GM21360 (cell line): ENCODE measurements around the gene OR2T10.
"Not testable (repeated sequence)": the region's sequence is repeated elsewhere in the genome, so short reads cannot be mapped to it uniquely, and the experiment has no call there.

Experiments used
- ATAC-seq: cut with Tn5 transposase; IDR thresholded peaks from one replicate; pipeline ENCODE4 v1.9.1; 2021; ENCODE audit warnings: mild to moderate bottlenecking, moderate library complexity; ENCODE audit not compliant: unreplicated experiment

The OR2T10 gene

DNA sequence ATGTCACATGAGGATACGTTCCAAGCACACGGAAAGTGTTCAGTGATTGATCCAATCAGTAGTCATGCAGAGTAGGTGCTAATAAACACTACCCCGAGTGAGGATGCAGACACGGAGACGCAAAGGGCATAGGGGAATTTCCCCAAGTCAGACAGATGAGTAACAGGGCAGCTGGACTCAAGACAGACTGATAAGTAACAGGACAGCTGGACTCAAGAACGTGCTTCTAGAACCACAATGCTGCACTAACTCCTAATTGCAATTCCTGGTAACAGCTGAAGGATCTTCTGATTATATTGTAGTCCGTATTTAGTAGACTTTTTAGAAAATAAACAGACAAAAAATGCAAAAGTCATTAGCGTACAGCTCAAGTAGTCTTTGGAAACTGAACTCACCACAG, 1.9 kb upstream of the OR2T10 start:
- no peak for ATAC-seq

DNA sequence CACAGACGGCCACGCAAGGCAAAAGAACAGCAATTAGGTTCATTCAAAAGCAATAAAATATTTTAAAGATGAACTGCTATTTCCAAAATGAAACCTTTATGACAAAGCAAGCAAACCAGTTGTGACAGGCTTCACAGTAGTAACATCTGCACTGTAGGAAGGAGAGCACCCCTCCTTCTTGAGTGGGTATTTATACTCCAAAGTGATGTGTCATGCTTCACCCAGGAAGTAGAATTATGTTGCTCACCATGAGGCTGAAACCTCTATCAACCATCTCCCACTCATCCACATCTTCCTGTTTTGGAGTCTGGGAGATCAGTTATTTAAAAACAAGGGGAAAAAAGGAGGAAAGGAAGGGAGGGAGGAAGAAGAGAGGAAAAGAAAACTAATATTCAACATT, 885 bp downstream of the OR2T10 start:
- no peak for ATAC-seq

DNA sequence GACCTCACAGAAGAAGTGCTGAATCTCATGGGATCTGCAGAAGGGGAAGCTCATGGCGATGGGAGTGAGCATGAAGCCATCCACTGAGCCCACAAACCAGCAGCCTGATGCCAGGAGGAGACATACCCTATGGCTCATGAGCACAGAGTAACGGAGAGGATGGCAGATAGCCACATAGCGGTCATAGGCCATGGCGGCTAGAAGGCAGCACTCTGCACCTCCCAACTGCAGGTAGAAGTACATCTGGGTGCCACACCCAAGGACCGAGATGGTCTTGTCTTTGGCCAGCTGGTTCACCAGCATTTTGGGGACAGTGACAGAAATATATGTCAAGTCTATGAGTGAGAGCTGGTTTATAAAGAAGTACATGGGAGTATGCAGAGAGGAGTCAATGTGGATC, 4.3 kb downstream of the OR2T10 start:
- ATAC-seq = no peak

DNA sequence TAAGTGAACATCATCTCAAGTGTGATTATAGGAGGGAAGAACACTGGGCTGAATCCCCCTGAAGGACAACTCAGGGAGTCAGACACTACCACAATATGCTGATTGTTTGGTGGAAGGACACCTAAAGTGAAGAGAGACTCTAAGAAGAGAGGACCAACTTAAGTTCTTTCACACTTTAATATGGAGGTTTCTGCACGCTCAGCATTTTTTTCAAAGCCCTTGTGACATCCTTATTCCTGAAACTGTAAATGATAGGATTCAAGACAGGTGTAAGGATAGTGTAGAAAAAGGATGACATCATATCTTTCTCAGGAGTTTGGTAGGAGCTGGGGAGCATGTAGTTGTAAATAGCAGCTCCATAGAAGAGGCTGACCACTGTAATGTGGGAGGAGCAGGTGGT, 4.8 kb downstream of the OR2T10 start:
- no peak for ATAC-seq

DNA sequence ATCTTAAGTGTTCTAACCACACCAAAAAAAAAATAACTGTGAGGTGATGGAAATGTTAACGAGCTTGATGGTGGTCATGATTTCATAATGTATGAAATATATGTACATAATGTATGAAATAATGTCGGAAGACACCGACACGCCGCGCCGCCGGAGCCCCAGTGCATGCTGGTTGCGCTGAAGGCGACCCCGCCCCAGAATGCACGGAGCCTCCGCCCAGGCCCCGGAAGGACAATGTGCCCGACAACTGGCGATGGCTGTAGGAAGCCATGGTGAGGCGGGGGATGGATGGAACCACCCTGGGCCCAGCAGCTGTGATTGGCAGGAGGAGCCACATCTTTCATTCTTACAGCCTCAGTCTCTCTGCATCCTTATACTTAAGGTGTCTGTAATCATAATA, 7.4 kb downstream of the OR2T10 start:
- no peak for ATAC-seq

DNA sequence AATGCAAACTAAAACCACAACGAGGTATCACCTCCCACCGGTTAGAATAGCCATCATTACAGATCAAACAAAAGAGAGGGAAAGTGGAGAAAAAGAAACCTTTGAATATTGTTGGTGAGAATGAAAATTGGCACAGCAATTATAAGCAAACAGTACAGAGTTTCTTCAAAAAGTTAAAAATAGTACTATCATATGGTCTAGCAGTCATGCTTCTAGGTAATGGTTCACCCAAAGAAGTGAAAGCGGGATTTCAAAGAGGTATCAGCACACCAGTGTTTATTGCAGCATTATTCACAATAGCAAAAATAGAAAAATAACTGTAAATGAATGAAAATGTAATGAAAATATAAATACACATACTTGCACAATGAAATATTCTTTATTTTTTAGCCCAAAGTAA, 8.2 kb downstream of the OR2T10 start:
- no peak for ATAC-seq

DNA sequence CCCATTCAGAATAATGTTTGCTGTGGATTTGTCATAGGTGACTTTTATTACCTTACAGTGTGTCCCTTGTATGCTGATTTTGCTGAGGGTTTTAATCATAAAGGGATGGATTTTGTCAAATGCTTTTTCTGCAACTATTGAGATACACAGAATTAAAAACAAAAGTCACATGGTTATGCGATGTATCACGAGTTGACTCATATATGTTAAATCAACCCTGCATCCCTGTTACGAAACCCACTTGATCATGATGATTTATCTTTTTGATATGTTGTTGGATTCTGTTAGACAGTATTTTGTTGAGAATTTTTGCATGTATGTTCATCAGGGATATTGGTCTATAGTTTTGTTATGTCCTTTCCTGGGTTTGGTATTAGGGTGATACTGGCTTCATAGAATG, 12.2 kb downstream of the OR2T10 start:
- no peak for ATAC-seq

DNA sequence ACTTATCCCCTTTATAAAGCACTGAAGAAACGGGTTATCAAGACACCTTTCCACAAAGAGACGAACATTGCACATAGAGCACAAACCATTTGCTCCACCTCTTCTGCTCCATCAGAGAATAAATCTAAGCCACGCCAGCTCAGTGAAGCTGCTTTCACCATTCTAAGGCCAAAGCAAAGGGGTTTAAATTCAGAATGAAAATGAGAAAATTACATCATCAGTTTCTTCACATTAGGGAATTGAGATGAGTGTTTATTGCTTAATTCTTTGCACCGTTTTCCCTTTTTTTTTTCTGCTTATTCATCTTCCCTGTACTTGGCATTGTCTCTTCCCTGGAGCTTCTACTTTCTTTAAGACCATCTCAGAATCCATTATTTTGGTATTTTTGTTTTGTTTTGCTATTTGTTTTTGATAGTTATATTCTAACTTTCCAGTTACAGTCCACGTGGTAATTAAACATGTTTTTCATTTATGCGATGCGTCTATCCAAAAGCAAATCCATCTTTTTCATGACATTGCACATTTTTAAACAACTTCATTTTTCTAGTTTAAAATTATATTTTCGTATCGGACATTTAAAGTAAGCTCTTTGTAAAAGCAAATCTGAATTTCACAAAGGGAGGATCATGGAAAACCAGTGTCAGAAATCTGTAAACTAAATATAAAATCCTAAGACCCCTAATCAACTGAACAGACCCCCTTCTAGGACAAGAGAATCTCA, 21.1 kb downstream of the OR2T10 start:
- no peak for ATAC-seq

DNA sequence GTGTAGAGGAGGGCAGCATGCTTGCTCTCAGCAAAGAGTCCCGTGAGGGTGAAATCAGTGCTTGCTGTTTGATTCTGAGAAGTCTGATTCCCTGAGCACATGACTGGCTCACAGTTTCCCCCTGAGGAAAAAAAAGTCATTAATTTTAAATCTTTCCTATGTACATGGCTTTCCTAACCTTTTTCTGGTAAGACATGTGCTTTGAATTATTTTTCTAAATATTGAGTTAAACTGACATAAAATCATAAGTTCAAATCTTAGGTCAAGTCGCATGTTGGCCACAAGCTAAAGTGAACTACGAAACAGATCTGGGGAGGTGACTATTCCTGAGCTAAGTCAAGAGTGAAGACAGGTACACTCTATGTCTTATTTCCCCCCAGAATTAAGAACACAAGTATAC, 22.8 kb downstream of the OR2T10 start, which contains the start of gene OR2T34:
TSS of gene OR2T34 (minus strand) at position 101 of the 400 bp plus-strand sequence. CDS start at position 101, 0 bp downstream.
- ATAC-seq = not testable (repeated sequence)

DNA sequence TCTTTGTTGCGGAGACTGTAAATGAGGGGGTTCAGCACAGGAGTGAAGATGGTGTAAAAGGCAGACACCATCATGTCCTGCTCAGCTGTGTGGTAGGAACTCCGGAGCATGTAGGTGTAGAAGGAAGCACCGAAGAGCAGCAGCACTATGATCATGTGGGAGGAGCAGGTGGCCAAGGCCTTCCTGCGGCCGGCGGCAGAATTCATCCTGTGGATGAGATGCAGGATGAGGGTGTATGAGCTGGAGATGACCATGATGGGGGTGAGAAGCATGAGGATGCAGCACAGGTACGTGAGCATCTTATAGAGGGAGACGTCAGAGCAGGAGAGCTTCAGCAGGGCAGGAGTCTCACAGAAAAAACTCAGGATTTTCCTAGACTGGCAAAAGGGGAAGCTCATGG, 23.6 kb downstream of the OR2T10 start:
- not testable (repeated sequence) for ATAC-seq

DNA sequence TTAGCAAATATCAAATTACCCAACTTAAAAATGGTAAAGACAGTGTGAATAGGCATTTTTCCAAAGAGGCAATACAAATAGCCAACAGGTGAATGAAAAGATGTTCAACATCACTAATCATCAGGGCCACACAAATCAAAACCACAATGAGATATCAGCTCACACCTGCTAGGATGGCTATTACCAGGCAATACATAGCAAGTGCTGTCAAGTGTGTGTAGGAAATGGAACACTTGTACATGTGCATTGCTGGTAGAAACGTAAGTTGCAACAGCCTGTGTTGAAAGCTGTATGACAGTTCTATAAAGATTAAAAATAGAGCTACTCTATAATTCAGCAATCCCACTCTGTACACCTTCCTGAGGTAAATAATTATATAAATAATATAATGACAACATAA, 25.5 kb downstream of the OR2T10 start:
- peak; percentile 77 for ATAC-seq

DNA sequence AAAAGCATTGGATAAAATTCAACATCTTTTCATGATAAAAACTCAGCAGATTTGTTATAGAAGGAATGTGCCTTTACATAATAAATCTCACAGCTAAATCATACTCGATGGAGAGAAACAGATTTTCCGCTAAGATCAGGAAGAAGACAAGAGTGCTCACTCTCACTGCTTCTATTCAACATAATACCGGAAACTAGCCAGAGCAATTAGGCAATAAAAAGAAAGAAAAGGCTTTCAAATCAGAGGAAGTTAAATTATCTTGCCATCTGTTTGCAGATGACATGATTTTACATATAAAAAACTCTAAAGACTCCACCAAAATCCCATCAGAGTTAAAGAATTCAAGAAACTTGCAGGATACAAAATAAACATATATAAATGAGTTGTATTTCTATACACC, 26.7 kb downstream of the OR2T10 start:
- ATAC-seq = not testable (repeated sequence)

DNA sequence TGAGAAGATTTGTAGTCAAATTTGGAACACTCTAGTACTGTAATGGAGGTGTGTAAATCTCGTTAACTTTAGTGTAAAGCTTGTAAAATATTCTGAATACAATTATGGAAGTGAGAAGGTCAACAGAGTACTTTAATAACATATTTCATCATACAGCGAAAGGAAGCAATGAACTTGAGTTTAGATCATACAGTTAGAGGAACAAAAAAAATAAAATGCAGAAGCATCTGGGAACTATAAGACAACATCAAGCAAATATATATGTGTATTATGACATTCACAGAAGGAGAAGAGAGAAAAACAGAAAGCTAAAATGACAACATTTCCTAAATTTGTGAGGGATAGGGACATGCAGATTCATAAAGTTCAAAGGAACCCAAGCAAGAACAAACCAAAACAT, 28.5 kb downstream of the OR2T10 start:
- not testable (repeated sequence) for ATAC-seq

DNA sequence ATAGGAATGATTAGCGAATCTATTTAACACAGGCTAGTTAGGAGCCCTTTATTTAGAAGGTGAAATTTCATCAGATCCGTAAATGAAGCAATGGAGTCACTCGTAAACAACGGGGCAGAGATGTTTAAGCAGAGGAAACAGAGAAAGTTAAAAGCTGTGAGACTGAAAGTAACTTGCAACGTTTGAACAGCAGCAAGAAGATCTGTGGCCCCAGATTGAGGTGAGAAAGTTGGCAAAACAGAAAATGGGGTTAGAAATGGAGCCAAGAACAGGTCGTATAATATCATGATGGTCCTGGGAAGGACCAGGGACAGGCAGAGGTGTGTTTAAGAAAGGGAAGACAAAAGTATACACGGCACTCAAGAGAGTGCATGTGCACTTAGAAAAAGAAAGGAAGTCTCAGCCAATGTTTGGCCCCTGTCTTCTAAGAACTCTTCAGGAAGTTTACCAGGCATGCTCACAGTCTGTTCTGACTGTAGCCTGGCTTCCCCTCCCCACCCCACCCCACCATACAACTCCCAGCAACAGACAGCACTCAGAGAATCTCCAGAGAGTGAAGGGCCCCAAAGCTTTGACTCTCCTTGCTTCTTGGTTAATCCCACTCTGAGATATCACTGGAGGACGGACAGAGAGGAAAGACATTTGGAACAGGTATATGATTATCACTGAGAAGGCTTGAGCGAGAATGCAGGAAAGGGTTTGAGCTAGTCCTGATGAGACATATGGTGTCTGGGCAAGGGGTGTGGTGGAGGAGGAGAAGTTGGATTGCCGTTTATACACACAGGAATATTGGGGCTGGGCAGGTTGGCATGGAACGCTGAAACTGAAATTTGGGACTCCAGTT, 31.7 kb downstream of the OR2T10 start:
- ATAC-seq = peak; percentile 66

DNA sequence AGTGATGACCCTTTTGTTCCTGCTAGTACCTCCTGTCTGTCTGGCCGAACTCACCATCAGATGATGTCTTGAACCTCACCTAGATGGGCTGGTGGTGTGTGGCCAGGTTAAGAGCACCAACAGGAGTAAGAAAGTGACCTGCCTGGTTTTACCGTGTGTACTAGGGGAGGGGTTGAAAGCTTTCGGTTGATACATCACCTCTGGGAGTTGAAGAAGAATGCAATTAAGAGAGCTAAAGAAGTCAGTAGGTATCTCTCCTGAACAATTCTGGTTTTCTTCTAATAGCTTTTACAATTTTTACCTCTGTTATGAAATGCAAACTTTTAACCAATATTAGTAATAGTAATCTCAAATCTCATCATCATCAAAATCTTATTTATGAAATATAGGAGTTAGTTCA, 34.8 kb downstream of the OR2T10 start, which contains the start of gene OR2T29:
TSS of gene OR2T29 (minus strand) at position 101 of the 400 bp plus-strand sequence. CDS start 3,281 bp downstream, outside the sequence.
- ATAC-seq = not testable (repeated sequence)

DNA sequence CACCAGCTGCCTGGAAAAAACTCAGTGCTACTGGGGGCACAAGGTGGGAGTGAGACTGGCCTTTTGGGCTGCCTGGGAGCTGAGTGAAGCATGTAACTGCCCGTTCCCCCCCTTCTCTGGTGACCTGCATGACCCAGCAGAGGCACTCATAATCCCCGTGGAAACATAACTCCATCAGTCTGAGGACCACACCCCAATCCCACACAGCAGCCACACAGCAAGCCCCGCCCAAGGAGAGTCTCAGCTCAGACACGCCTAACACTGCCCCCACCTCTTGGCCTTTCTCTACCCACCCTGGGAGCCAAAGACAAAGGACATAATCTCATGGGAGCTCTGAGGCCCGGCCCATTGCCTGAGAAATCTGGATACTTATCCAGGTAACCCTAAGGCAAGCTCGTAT, 46.5 kb downstream of the OR2T10 start:
- ATAC-seq = not testable (repeated sequence)

DNA sequence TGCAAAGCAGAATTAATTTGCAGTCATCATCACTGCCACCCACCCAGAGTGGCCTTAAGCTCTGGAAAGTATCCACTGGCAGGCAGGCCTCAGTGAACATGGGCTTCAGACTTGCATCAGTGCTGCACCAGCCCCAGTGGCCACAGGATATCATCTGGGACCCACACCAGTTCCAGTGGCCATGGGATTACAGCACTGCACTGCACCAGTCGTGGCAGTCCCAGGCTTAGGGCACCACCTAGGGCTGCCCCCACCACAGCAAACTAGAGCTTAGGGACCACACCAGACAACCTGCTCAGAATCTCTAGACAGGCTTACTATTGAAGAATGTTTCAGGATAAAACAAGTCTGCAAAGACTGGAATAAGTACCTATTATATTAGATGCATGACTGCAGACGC, 50.1 kb downstream of the OR2T10 start:
- ATAC-seq = not testable (repeated sequence)
